GM21367 (cell line): ENCODE measurements around the gene AKAP13.

ENCODE experiments used
- ATAC-seq: cut with Tn5 transposase; IDR thresholded peaks from one replicate; pipeline ENCODE4 v1.9.1; 2021; ENCODE audit not compliant: unreplicated experiment

The AKAP13 gene

GRCh38 chr15:85723960-85724945 is 343.9 kb downstream of the AKAP13 start:
- ATAC-seq, result no peak

GRCh38 chr15:85725019-85725418 is 344.6 kb downstream of the AKAP13 start:
- ATAC-seq, result no peak

GRCh38 chr15:85725564-85725963 is 345.2 kb downstream of the AKAP13 start:
- no peak for ATAC-seq

- no peak for ATAC-seq
Measured at GRCh38 chr15:85726454-85726853, 346.1 kb downstream of the AKAP13 start.

- no peak for ATAC-seq
Measured at GRCh38 chr15:85727068-85727467, 346.7 kb downstream of the AKAP13 start.

- peak; percentile 52 for ATAC-seq
Measured at GRCh38 chr15:85730001-85730820, 349.8 kb downstream of the AKAP13 start.

- no peak for ATAC-seq
Measured at GRCh38 chr15:85733416-85733815, 353.0 kb downstream of the AKAP13 start.

GRCh38 chr15:85737061-85737460 is 356.7 kb downstream of the AKAP13 start:
- no peak for ATAC-seq

GRCh38 chr15:85741021-85741421 is 360.6 kb downstream of the AKAP13 start:
- no peak for ATAC-seq

GRCh38 chr15:85741662-85742061 is 361.3 kb downstream of the AKAP13 start:
- no peak for ATAC-seq

GRCh38 chr15:85742186-85742821 is 361.9 kb downstream of the AKAP13 start:
- ATAC-seq, result no peak

- no peak for ATAC-seq
Measured at GRCh38 chr15:85743392-85744055, 363.1 kb downstream of the AKAP13 start.

- no peak for ATAC-seq
Measured at GRCh38 chr15:85744579-85744978, 364.2 kb downstream of the AKAP13 start.

- no peak for ATAC-seq
Measured at GRCh38 chr15:85745023-85745422, 364.6 kb downstream of the AKAP13 start.

- no peak for ATAC-seq
Measured at GRCh38 chr15:85745525-85746150, 365.2 kb downstream of the AKAP13 start.

- ATAC-seq, result no peak
Measured at GRCh38 chr15:85746641-85747040, 366.2 kb downstream of the AKAP13 start.

GRCh38 chr15:85748176-85748575 is 367.8 kb downstream of the AKAP13 start:
- no peak for ATAC-seq

- ATAC-seq, result no peak
Measured at GRCh38 chr15:85748729-85749128, 368.3 kb downstream of the AKAP13 start.

- no peak for ATAC-seq
Measured at GRCh38 chr15:85749261-85750151, 369.1 kb downstream of the AKAP13 start.
